H1 (cell line): ENCODE data around the gene SERPINF2. TPM values are rescaled to one million over a fixed set of nuclear protein-coding genes. Genes with fewer than 3 reads are reported as not detected.

Experiments used
- CTCF ChIA-PET: fragments of 300-600 bp; sonication (Branson Sonifier 250); formaldehyde crosslinking; loops from one replicate; lab custom pipeline; 2021; ENCODE audit not compliant: partially characterized antibody; lab: Charles Lee
- POLR2A ChIA-PET: fragments of 300-600 bp; sonication (Branson Sonifier 250); formaldehyde crosslinking; loops from one replicate; lab custom pipeline; 2021; ENCODE audit warnings: inconsistent platforms; ENCODE audit not compliant: partially characterized antibody; lab: Charles Lee
- DNase-seq, 2 experiments: peaks; one replicate each; pipeline versions ENCODE4 v3.0.0 to v3.0.0-alpha.2; 2010 to 2022; ENCODE audit warnings: low spot score in 2 of 2, low read depth in 1 of 2, mixed read lengths in 1 of 2
- FAIRE-seq: peaks from 2 replicates; lab custom pipeline; 2011; peaks lifted over from hg19 to GRCh38; lab: Jason Lieb, UNC
- H2AFZ ChIP-seq: 2 replicates; pipeline ENCODE4 v1.8.1; 2012; ENCODE audit warnings: low read length, inconsistent platforms
- H2AK5ac ChIP-seq: 2 replicates; pipeline ENCODE4 v1.6.1; 2013; ENCODE audit warnings: low read depth, low read length
- H2BK120ac ChIP-seq: replicated peaks from 2 replicates; pipeline ENCODE3; 2013; ENCODE audit warnings: low read depth, low read length, inconsistent platforms
- H2BK12ac ChIP-seq: 2 replicates; pipeline ENCODE4 v1.6.1; 2013; ENCODE audit warnings: low read depth, low read length
- H2BK15ac ChIP-seq: 2 replicates; pipeline ENCODE4 v1.6.1; 2013; ENCODE audit warnings: low read length
- H2BK20ac ChIP-seq: 2 replicates; pipeline ENCODE4 v1.6.1; 2013; ENCODE audit warnings: low read length
- H2BK5ac ChIP-seq: 2 replicates; pipeline ENCODE4 v1.6.1; 2013; ENCODE audit warnings: low read depth, low read length
- H3K14ac ChIP-seq: 2 replicates; pipeline ENCODE4 v1.6.1; 2013; ENCODE audit warnings: inconsistent platforms; ENCODE audit not compliant: insufficient read length
- H3K18ac ChIP-seq: 2 replicates; pipeline ENCODE4 v1.6.1; 2013; ENCODE audit warnings: low read length; ENCODE audit errors: extremely low read depth
- H3K23ac ChIP-seq: 2 replicates; pipeline ENCODE4 v1.6.1; 2013; ENCODE audit warnings: inconsistent platforms; ENCODE audit not compliant: insufficient read length
- H3K23me2 ChIP-seq: 2 replicates; pipeline ENCODE4 v1.6.1; 2013; ENCODE audit warnings: low read depth, low read length
- H3K27ac ChIP-seq: 2 replicates; pipeline ENCODE4 v1.6.1; 2011; ENCODE audit warnings: low read depth, low read length, inconsistent platforms
- H3K27me3 ChIP-seq, 4 experiments: replicated peaks in 1 of 4; 1 replicate in 1 of 4; 2 replicates in 3 of 4; pipeline versions ENCODE4 v1.6.1 to v1.8.1; 2011 to 2013; ENCODE audit warnings: low read length in 3 of 4, mild to moderate bottlenecking in 3 of 4, inconsistent platforms in 2 of 4, mixed read lengths in 2 of 4, moderate library complexity in 1 of 4; ENCODE audit not compliant: control insufficient read depth in 3 of 4, insufficient read depth in 3 of 4; ENCODE audit errors: extremely low read depth in 1 of 4
- H3K36me3 ChIP-seq, 4 experiments: 2 replicates each; pipeline versions ENCODE4 v1.6.1 to v1.8.1; 2011 to 2013; ENCODE audit warnings: mild to moderate bottlenecking in 4 of 4, low read length in 3 of 4, moderate library complexity in 2 of 4, control low read depth in 1 of 4, inconsistent platforms in 1 of 4; ENCODE audit not compliant: insufficient read depth in 4 of 4, control insufficient read depth in 2 of 4
- H3K4ac ChIP-seq: replicated peaks from 2 replicates; pipeline ENCODE3; 2013; ENCODE audit warnings: low read length, low read depth, mixed read lengths, inconsistent platforms; ENCODE audit not compliant: insufficient read length
- H3K4me1 ChIP-seq, 4 experiments: replicated peaks in 1 of 4; 1 replicate in 1 of 4; 2 replicates in 3 of 4; pipeline versions ENCODE4 v1.6.1 to v1.8.1; 2011 to 2013; ENCODE audit warnings: low read length in 3 of 4, inconsistent platforms in 2 of 4, mixed read lengths in 1 of 4; ENCODE audit not compliant: insufficient read depth in 4 of 4, control insufficient read depth in 3 of 4
- H3K4me2 ChIP-seq, 2 experiments: 2 replicates each; pipeline versions ENCODE4 v1.6.1 to v1.8.1; 2011 to 2013; ENCODE audit warnings: low read depth in 2 of 2, low read length in 2 of 2, control low read depth in 1 of 2, inconsistent platforms in 1 of 2, mild to moderate bottlenecking in 1 of 2; ENCODE audit not compliant: insufficient read depth in 1 of 2
- H3K4me3 ChIP-seq, 4 experiments: fragments of 200-600, 300-600 bp in 1 of 4; sonication (generic), shearing (Covaris generic), sonication (Bioruptor Twin) in 1 of 4; 2 replicates each; pipeline versions ENCODE4 v1.5.1 to v1.8.1; 2011 to 2016; ENCODE audit warnings: low read length in 4 of 4, low read depth in 3 of 4, control low read depth in 2 of 4, inconsistent platforms in 2 of 4, mild to moderate bottlenecking in 2 of 4, mixed read lengths in 1 of 4, moderate library complexity in 1 of 4; ENCODE audit not compliant: insufficient read depth in 2 of 4; ENCODE audit errors: extremely low read depth in 1 of 4
- H3K56ac ChIP-seq: replicated peaks from 2 replicates; pipeline ENCODE3; 2013; ENCODE audit warnings: low read depth, mild to moderate bottlenecking, mixed read lengths, low read length, inconsistent platforms; ENCODE audit not compliant: insufficient read length
- H3K79me1 ChIP-seq: 2 replicates; pipeline ENCODE4 v1.6.1; 2013; ENCODE audit warnings: low read depth, low read length, control low read depth
- H3K79me2 ChIP-seq, 2 experiments: 2 replicates each; pipeline versions ENCODE4 v1.6.1 to v1.8.1; 2012 to 2013; ENCODE audit warnings: low read length in 2 of 2, mild to moderate bottlenecking in 2 of 2, inconsistent platforms in 1 of 2; ENCODE audit not compliant: insufficient read depth in 2 of 2, control insufficient read depth in 1 of 2
- H3K9ac ChIP-seq, 4 experiments: replicated peaks in 1 of 4; 1 replicate in 1 of 4; 2 replicates in 3 of 4; pipeline versions ENCODE4 v1.6.1 to v1.8.1; 2011 to 2013; ENCODE audit warnings: low read depth in 3 of 4, low read length in 3 of 4, control low read depth in 2 of 4, mild to moderate bottlenecking in 2 of 4, moderate library complexity in 2 of 4, inconsistent platforms in 1 of 4; ENCODE audit errors: extremely low read depth in 1 of 4
- H3K9me3 ChIP-seq, 2 experiments: 2 replicates each; pipeline versions ENCODE4 v1.6.1 to v1.8.1; 2012 to 2013; ENCODE audit warnings: mild to moderate bottlenecking in 2 of 2, moderate library complexity in 2 of 2, control low read depth in 1 of 2, inconsistent platforms in 1 of 2, low read depth in 1 of 2, low read length in 1 of 2, mixed read lengths in 1 of 2; ENCODE audit not compliant: insufficient read depth in 2 of 2
- H4K20me1 ChIP-seq, 2 experiments: replicated peaks in 1 of 2; 2 replicates each; pipeline versions ENCODE3 to v1.8.1; 2011 to 2013; ENCODE audit warnings: inconsistent platforms in 2 of 2, low read length in 2 of 2, mild to moderate bottlenecking in 1 of 2; ENCODE audit not compliant: insufficient read depth in 2 of 2, control insufficient read depth in 1 of 2
- H4K5ac ChIP-seq: 2 replicates; pipeline ENCODE4 v1.6.1; 2013; ENCODE audit warnings: low read length, low read depth, mixed read lengths, inconsistent platforms; ENCODE audit not compliant: insufficient read length
- H4K8ac ChIP-seq: 2 replicates; pipeline ENCODE4 v1.8.0; 2013; ENCODE audit warnings: mild to moderate bottlenecking, moderate library complexity, low read length, inconsistent platforms; ENCODE audit not compliant: insufficient read depth; ENCODE audit errors: extremely low read depth
- H4K91ac ChIP-seq: replicated peaks from 2 replicates; pipeline ENCODE3; 2013; ENCODE audit warnings: low read length, mixed read lengths, inconsistent platforms; ENCODE audit not compliant: insufficient read length
- ASH2L ChIP-seq: fragments of 200-600, 300-600 bp; sonication (generic); IDR thresholded peaks from one replicate; pipeline ENCODE4 v1.7.1; 2017; ENCODE audit warnings: low read length
- CHD1 ChIP-seq: IDR thresholded peaks from 2 replicates; pipeline ENCODE4 v1.6.1; 2012; ENCODE audit warnings: low read depth, low read length, improper control_type of control experiment
- CREB1 ChIP-seq: IDR thresholded peaks from 2 replicates; pipeline ENCODE4 v1.6.1; 2012; ENCODE audit warnings: inconsistent platforms
- E2F6 ChIP-seq: IDR thresholded peaks from 2 replicates; pipeline ENCODE4 v1.6.1; 2012; ENCODE audit warnings: inconsistent platforms
- HDAC6 ChIP-seq: IDR thresholded peaks from one replicate; pipeline ENCODE4 v1.7.1; 2012; ENCODE audit warnings: low read depth, mild to moderate bottlenecking, inconsistent platforms, low read length, moderate library complexity
- JUN ChIP-seq: IDR thresholded peaks from 2 replicates; pipeline ENCODE4 v1.6.1; 2011; ENCODE audit warnings: low read depth, mild to moderate bottlenecking, improper control_type of control experiment, low read length
- MAX ChIP-seq: IDR thresholded peaks from 2 replicates; pipeline ENCODE4 v1.6.1; 2012; ENCODE audit warnings: inconsistent platforms
- TAF1 ChIP-seq: IDR thresholded peaks from 2 replicates; pipeline ENCODE4 v1.6.1; 2011; ENCODE audit warnings: mild to moderate bottlenecking, low read depth, low read length
- WGBS, 2 experiments: shearing (Covaris generic) in 1 of 2; methylation state at CpG; one replicate each; pipeline versions ENCODE4 v1.1.6 to v1.1.7; 2013 to 2015; ENCODE audit warnings: low lambda C conversion rate in 2 of 2, mixed read lengths in 2 of 2, inconsistent platforms in 1 of 2, low coverage in 1 of 2, missing lambda C conversion rate in 1 of 2; ENCODE audit not compliant: insufficient replicate concordance in 2 of 2, insufficient coverage in 1 of 2, insufficient read length in 1 of 2; ENCODE audit errors: extremely low coverage in 1 of 2, missing lambda C conversion rate in 1 of 2; 5-methylcytosine and 5-hydroxymethylcytosine counted together
- polyA plus RNA-seq, 7 experiments: library from polyadenylated mRNA; depleted of rRNA in 3 of 7; stranded (reverse) in 5 of 7; unstranded in 2 of 7; fragments of >200 nt in 5 of 7; fragments of 200-250 nt in 2 of 7; gene quantifications; 1 replicate in 5 of 7; 2 replicates in 1 of 7; 4 replicates in 1 of 7; pipeline versions ENCODE4 v1.2.1 to v1.2.3, GENCODE V29; 2011 to 2013; ENCODE audit warnings: missing spikeins in 2 of 7, mixed read lengths in 2 of 7
- total RNA-seq: library from RNA; stranded (reverse); fragmentation: NEBNext Ultra II Directional; extraction: Animal tissue kit (Norgen Biotek cat#: 25700); gene quantifications from 2 replicates; pipeline ENCODE4 v1.2.1, GENCODE V29; 2021

SERPINF2 gene
- total and polyA plus RNA-seq, 2 of the 8 experiments (the other 6 are each of a cell fraction or from before 2014, with no cell fraction given), result 1.8 to 3.2 TPM

- Histone ChIP-seq H3K79me2 (no peaks in the 10 kb centered on the region), H3K79me1 (no peaks in the 10 kb centered on the region), H3K18ac (peak overlapping the region; percentile 87), H4K8ac (peak overlapping the region; percentile 76; the same call in 1 of the 2 replicates)
- POLR2A ChIA-PET, result interaction anchor here (0.8 to 3.2 kb wide), 16 partner anchors 9 to 49 kb away, joined by 3 to 31 read pairs (median 7); partner anchors contain the start of gene WDR81
- DNase-seq, result peak in 1 of 2 experiments; percentile 64
- no peak for FAIRE-seq
- TF ChIP-seq E2F6 (peak; percentile 42), ASH2L (peak; percentile 64), HDAC6 (no peak), CHD1 (no peak), MAX (peak; percentile 89), TAF1 (0 out of 2 replicates have a peak, but pooled peaks have one; percentile 29), CREB1 (0 out of 2 replicates have a peak, but pooled peaks have one; percentile 10), JUN (no peak)
- TF ChIP-seq, all 59 proteins: peak for 5
- H3K56ac ChIP-seq, result no peak overlapping the region
- H2BK12ac ChIP-seq, result peak overlapping the region; percentile 62; the same call in 1 of the 2 replicates
- peak overlapping the region; percentile 51 for H4K5ac ChIP-seq
- peak overlapping the region; percentile 82; the same call in 1 of the 2 replicates for H2BK15ac ChIP-seq
- 51% methylated on average over 22 of the region's 22 CpGs; no CpG with 5 or more reads in 1 of the 2 experiments for WGBS, 2 experiments
- H3K9ac ChIP-seq, result peak overlapping the region in 3 of 4 experiments; percentile 23 to 39 (median 29); a peak in 5 of 7 replicates
- H3K27me3 ChIP-seq, result no peaks in the 10 kb centered on the region; a peak in 2 of 7 replicates
- H2BK120ac ChIP-seq, result peak overlapping the region; percentile 59
- no peak overlapping the region for H3K23ac ChIP-seq
- H3K36me3 ChIP-seq, result no peaks in the 10 kb centered on the region
- H2BK20ac ChIP-seq, result peak overlapping the region; percentile 90; the same call in 1 of the 2 replicates
- H2BK5ac ChIP-seq, result peak overlapping the region; percentile 80; the same call in 1 of the 2 replicates
- H3K4me2 ChIP-seq, result peak overlapping the region; percentile 65 to 86
- no peaks in the 10 kb centered on the region for H4K20me1 ChIP-seq
- no peaks in the 10 kb centered on the region for H3K9me3 ChIP-seq
- no peak overlapping the region for H3K27ac ChIP-seq
- peak overlapping the region; percentile 46 for H3K4ac ChIP-seq
- CTCF ChIA-PET, result interaction anchor here (0.8 to 2.5 kb wide), 8 partner anchors 9 to 50 kb away, joined by 3 to 29 read pairs (median 4); partner anchors contain the start of gene WDR81
- peaks cover 9% of the 10 kb centered on the region; the same call in 1 of the 2 replicates for H3K23me2 ChIP-seq
- no peak overlapping the region; the same call in 1 of the 2 replicates for H2AK5ac ChIP-seq
- H3K14ac ChIP-seq, result no peak overlapping the region
- H2AFZ ChIP-seq, result no peak overlapping the region
- H4K91ac ChIP-seq, result peak overlapping the region; percentile 76
- peak overlapping the region; percentile 26 to 54 (median 38); a peak in 4 of 8 replicates for H3K4me3 ChIP-seq
- H3K4me1 ChIP-seq, result peaks cover 0 to 25% (median 21%) of the 10 kb centered on the region in 4 experiments; a peak in 6 of 7 replicates
Measured at GRCh38 chr17:1762901-1763898, 20.5 kb downstream of the SERPINF2 start.
